ENCODE data around the gene SRPK2.

Gene SRPK2

GRCh38 chr7:105097619-105098018 is 291.1 kb downstream of the SRPK2 start:
- DNase-seq (ENCODE audit: low read depth) = peak; percentile 91

- DNase-seq (ENCODE audit: low read depth) = no peak
Observed at GRCh38 chr7:105096306-105096705, 292.4 kb downstream of the SRPK2 start.

DNA sequence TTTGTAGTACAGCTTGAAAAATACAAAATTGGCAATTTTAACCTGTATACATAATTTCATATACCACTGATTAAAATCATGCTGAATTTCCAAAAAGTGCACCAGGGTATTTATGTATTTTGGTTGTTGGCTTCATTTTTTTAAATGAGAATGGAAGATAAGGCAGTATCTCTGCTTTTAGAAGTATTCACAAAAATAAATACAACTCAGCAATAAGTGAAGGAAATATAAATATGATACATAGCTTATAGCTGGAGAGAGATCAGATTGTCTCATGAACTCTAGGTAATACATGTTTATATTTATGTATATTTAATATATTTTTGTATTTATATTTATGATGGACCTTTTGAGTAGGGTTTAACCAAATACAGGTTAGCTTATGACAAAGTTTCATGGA is 293.8 kb downstream of the SRPK2 start:
- DNase-seq (ENCODE audit: low read depth) = no peak

- DNase-seq (ENCODE audit: low read depth) = no peak
Observed at GRCh38 chr7:105088456-105088855, 300.3 kb downstream of the SRPK2 start.

DNA sequence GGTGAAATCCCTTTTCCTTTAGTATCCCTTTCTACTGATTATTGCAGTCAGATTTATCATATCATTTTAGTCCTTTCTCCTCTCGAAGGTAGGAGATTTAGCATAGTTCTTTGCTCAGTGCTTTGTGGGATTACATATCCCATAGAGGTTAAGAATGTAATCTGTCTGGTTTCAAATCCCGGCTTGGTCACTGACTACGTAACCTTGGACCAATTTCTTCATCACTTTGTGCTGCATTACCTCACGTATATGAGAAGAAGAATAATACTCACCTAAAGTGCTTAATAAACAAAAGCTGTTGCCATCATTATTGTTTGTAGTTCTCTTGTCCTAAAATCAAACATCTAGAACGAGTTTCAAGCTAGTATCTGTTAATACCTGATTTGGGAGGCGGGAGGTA is 300.7 kb downstream of the SRPK2 start:
- no peak for DNase-seq (ENCODE audit: low read depth)

- DNase-seq (ENCODE audit: low read depth) = no peak
Observed at GRCh38 chr7:105086850-105087249, 301.9 kb downstream of the SRPK2 start.

DNA sequence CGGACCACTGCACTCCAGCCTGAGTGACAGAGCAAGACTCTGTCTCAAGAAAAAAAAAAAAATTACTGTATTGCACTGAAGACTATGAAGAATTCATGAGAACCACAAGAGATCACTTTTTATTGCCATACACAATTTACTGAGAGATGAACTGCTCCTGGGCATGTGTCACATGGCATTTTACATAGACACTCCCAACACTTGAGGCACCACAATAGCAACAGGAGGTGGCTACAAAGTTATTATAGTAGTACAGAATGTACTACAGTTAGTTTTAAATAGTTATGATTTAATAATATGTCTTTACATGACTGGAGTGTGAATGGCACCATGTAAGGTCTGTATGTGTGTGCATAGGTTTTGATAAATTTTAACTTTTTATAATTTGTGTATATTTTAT is 304.1 kb downstream of the SRPK2 start:
- DNase-seq (ENCODE audit: low read depth) = no peak

- no peak for DNase-seq (ENCODE audit: low read depth)
Observed at GRCh38 chr7:105079348-105079747, 309.4 kb downstream of the SRPK2 start.

- DNase-seq (ENCODE audit: low read depth) = no peak
Observed at GRCh38 chr7:105073143-105073542, 315.6 kb downstream of the SRPK2 start.

DNA sequence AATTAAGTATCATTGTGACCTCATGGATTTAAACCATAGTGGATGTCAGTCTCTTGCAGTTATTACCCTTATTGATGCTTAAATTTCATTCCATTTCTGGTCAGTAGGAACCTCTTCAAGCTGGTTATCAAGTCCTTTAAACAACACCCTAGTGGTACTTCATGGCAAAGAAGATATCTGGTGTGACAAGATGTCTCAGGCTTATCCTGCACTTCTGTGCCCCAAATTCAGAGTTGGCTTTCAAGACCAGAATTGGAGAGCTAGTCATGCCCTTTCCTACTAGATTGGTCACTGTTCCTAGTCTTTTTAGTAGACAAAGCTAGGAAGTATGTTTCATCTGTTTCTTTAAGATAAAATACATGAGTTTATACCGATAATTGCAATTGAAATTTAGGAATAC is 319.8 kb downstream of the SRPK2 start:
- DNase-seq (ENCODE audit: low read depth) = no peak

DNA sequence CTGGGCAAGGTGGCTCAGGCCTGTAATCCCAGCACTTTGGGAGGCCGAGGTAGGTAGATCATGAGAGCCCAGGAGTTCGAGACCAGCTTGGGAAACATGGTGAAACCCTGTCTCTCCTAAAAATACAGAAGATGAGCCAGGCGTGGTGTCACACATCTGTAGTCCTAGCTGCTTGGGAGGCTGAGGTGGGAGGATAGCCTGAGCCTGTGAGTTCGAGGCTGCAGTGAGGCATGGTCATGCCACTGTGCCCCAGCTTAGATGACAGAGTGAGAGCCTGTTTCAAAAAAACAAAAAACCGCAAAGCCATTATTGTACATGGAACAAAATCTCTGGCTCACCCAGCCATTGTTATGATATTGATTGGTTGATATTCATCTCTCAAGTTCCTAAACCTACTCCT is 321.0 kb downstream of the SRPK2 start:
- no peak for DNase-seq (ENCODE audit: low read depth)
